B cell (primary cell): Measurements from ENCODE around the gene AZGP1. TPM values are rescaled to one million over a fixed set of nuclear protein-coding genes. Genes with fewer than 3 reads are reported as not detected.
"Not testable (repeated sequence)": the region's sequence is repeated elsewhere in the genome, so short reads cannot be mapped to it uniquely, and the experiment has no call there.

Experiments used
- ATAC-seq: fragments of 200-7000 bp; cut with Tn5 transposase; one replicate; pipeline ENCODE4 v1.10.0; 2021; ENCODE audit warnings: low read depth, mild to moderate bottlenecking, moderate number of reproducible peaks, moderate library complexity
- CTCF ChIA-PET: fragments of 350-600 bp; sonication (Branson Sonifier 250); formaldehyde crosslinking; loops from one replicate; lab custom pipeline; 2021; ENCODE audit warnings: antibody characterized with exemption, inconsistent platforms; lab: Charles Lee
- POLR2A ChIA-PET: fragments of 350-600 bp; sonication (Branson Sonifier 250); formaldehyde crosslinking; loops from one replicate; lab custom pipeline; 2021; ENCODE audit warnings: antibody characterized with exemption; lab: Charles Lee
- DNase-seq: peaks from one replicate; pipeline ENCODE4 v3.0.0; 2013
- H2AFZ ChIP-seq: 2 replicates; pipeline ENCODE4 v1.6.1; 2012; ENCODE audit warnings: mild to moderate bottlenecking, low read depth, low read length; ENCODE audit not compliant: insufficient read depth, poor library complexity, severe bottlenecking
- H3K27ac ChIP-seq, 2 donors: 1 replicate in 1 of 2; 2 replicates in 1 of 2; pipeline ENCODE4 v1.5.1; 2012 to 2013; ENCODE audit warnings: low read length in 2 of 2, mild to moderate bottlenecking in 2 of 2, moderate library complexity in 1 of 2
- H3K27me3 ChIP-seq, 4 experiments: fragments of 200-600 bp in 1 of 4; sonication (generic) in 1 of 4; replicated peaks in 1 of 4; 1 replicate in 2 of 4; 2 replicates in 2 of 4; pipeline versions ENCODE4 v1.6.1 to v1.7.0; 2013 to 2016; ENCODE audit warnings: low read length in 3 of 4, mild to moderate bottlenecking in 2 of 4, mixed read lengths in 1 of 4, moderate library complexity in 1 of 4; ENCODE audit not compliant: insufficient read depth in 4 of 4, control insufficient read depth in 3 of 4; ENCODE audit errors: control extremely low read depth in 1 of 4
- H3K36me3 ChIP-seq, 2 experiments: replicated peaks in 1 of 2; 1 replicate in 1 of 2; 2 replicates in 1 of 2; pipeline versions ENCODE4 v1.6.1 to v1.7.1; 2013; ENCODE audit warnings: low read length in 1 of 2; ENCODE audit not compliant: insufficient read depth in 2 of 2, control insufficient read depth in 1 of 2; ENCODE audit errors: control extremely low read depth in 1 of 2, extremely low read depth in 1 of 2
- H3K4me1 ChIP-seq, 2 donors: fragments of 200-600 bp in 1 of 2; sonication (generic) in 1 of 2; 1 replicate in 1 of 2; 2 replicates in 1 of 2; pipeline versions ENCODE4 v1.5.1 to v1.6.1; 2013 to 2017; ENCODE audit warnings: low read length in 2 of 2; ENCODE audit not compliant: control insufficient read depth in 2 of 2, insufficient read depth in 2 of 2
- H3K4me2 ChIP-seq: replicated peaks from 2 replicates; pipeline ENCODE3; 2012; ENCODE audit warnings: mild to moderate bottlenecking, low read depth, low read length; ENCODE audit not compliant: poor library complexity, severe bottlenecking
- H3K4me3 ChIP-seq, 5 experiments: fragments of 200-600 bp in 1 of 5; sonication (generic) in 1 of 5; 1 replicate in 3 of 5; 2 replicates in 2 of 5; pipeline versions ENCODE4 v1.5.1 to v1.7.0; 2011 to 2016; ENCODE audit warnings: low read length in 4 of 5, mild to moderate bottlenecking in 4 of 5, low read depth in 2 of 5, control low read depth in 1 of 5, moderate library complexity in 1 of 5; ENCODE audit not compliant: insufficient read depth in 1 of 5; ENCODE audit errors: control extremely low read depth in 1 of 5, extremely low read depth in 1 of 5
- H3K79me2 ChIP-seq: fragments of 200-600 bp; sonication (generic); one replicate; pipeline ENCODE4 v1.6.0; 2016; ENCODE audit warnings: low read length; ENCODE audit not compliant: control insufficient read depth, insufficient read depth
- H3K9ac ChIP-seq: fragments of 200-600 bp; sonication (generic); 2 replicates; pipeline ENCODE4 v1.6.1; 2017; ENCODE audit warnings: mild to moderate bottlenecking, low read length, moderate library complexity
- H3K9me3 ChIP-seq, 3 donors: one replicate each; pipeline versions ENCODE4 v1.6.1 to v1.7.1; 2013; ENCODE audit warnings: low read length in 2 of 3; ENCODE audit not compliant: control insufficient read depth in 2 of 3, insufficient read depth in 1 of 3; ENCODE audit errors: control extremely low read depth in 1 of 3
- H4K20me1 ChIP-seq: 2 replicates; pipeline ENCODE4 v1.6.0; 2012; ENCODE audit warnings: mild to moderate bottlenecking, low read length; ENCODE audit not compliant: insufficient read depth, control insufficient read depth, poor library complexity, severe bottlenecking
- H3K27ac Mint-ChIP-seq: one replicate; pipeline ENCODE4 v1.8.0; 2021; ENCODE audit warnings: mixed read lengths
- H3K27me3 Mint-ChIP-seq: one replicate; pipeline ENCODE4 v1.8.0; 2021; ENCODE audit warnings: mixed read lengths
- H3K4me1 Mint-ChIP-seq: one replicate; pipeline ENCODE4 v1.8.0; 2021; ENCODE audit warnings: mixed read lengths
- H3K4me3 Mint-ChIP-seq: one replicate; pipeline ENCODE4 v1.8.0; 2021; ENCODE audit warnings: mixed read lengths
- H3K9me3 Mint-ChIP-seq: one replicate; pipeline ENCODE4 v1.8.0; 2022; ENCODE audit warnings: mixed read lengths; ENCODE audit not compliant: insufficient read depth
- EZH2 ChIP-seq: IDR thresholded peaks from 2 replicates; pipeline ENCODE4 v1.6.1; 2012; ENCODE audit warnings: borderline replicate concordance, low read depth, mild to moderate bottlenecking, moderate library complexity, low read length; ENCODE audit not compliant: insufficient read depth, poor library complexity, severe bottlenecking
- WGBS: methylation state at CpG from one replicate; pipeline ENCODE4 v1.1.5; 2013; ENCODE audit warnings: missing lambda C conversion rate; ENCODE audit not compliant: insufficient coverage; 5-methylcytosine and 5-hydroxymethylcytosine counted together
- intact Hi-C: fragments of 100-400 bp; cut with micrococcal nuclease; formaldehyde crosslinking; loops from one replicate; pipeline ENCODE4 v1.10.0; 2022
- polyA plus RNA-seq: library from polyadenylated mRNA; depleted of rRNA; stranded (reverse); fragments of >200 nt; gene quantifications from 2 replicates; pipeline ENCODE4 v1.2.3, GENCODE V29; 2012
- total RNA-seq, 2 donors: library from RNA; stranded (reverse); fragments of 120-200 nt in 1 of 2; gene quantifications; 1 replicate in 1 of 2; 2 replicates in 1 of 2; pipeline versions ENCODE4 v1.2.3 to v1.2.4, GENCODE V29; 2013 to 2022
- TF ChIP-seq, protein P1 (sequence below): fragments of 200-600 bp; IDR thresholded peaks from one replicate; pipeline ENCODE4 v1.8.0; 2022; ENCODE audit warnings: antibody characterized with exemption, mild to moderate bottlenecking

Gene AZGP1
- total and polyA plus RNA-seq, 2 donors (not counting 1 experiment from before 2014, with no cell fraction given) = not detected

DNA sequence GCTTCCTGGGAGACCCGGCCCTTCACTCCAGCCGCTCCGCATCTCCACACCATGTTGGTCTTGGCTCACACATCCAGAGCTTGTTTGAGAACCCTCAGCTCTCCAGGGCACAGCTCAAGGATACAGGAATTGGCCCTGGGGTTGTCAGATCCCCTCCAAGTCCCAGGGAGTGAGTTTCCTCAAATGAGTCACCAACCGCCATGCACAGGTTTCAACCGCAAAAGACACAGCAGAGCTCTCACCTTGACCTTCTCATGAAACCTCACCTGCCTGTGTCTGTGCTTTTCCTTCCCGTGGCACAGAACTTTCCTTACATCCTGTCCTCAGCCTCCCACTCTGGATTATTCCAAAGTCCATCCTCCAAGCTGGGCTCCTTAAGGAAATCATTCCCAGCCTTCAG is 20.6 kb downstream of the AZGP1 start:
- H3K9ac ChIP-seq = no peak overlapping the region
- no peaks in the 10 kb centered on the region for H3K4me1 ChIP-seq
- no peak for TF ChIP-seq EZH2
- TF ChIP-seq, protein P1, sequence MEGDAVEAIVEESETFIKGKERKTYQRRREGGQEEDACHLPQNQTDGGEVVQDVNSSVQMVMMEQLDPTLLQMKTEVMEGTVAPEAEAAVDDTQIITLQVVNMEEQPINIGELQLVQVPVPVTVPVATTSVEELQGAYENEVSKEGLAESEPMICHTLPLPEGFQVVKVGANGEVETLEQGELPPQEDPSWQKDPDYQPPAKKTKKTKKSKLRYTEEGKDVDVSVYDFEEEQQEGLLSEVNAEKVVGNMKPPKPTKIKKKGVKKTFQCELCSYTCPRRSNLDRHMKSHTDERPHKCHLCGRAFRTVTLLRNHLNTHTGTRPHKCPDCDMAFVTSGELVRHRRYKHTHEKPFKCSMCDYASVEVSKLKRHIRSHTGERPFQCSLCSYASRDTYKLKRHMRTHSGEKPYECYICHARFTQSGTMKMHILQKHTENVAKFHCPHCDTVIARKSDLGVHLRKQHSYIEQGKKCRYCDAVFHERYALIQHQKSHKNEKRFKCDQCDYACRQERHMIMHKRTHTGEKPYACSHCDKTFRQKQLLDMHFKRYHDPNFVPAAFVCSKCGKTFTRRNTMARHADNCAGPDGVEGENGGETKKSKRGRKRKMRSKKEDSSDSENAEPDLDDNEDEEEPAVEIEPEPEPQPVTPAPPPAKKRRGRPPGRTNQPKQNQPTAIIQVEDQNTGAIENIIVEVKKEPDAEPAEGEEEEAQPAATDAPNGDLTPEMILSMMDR = no peak
- H3K9me3 Mint-ChIP-seq = peaks cover 5% of the 10 kb centered on the region
- H3K4me1 Mint-ChIP-seq = no peaks in the 10 kb centered on the region
- ChIA-PET POLR2A (no interaction called here), CTCF (no interaction called here)
- H3K79me2 ChIP-seq = no peaks in the 10 kb centered on the region
- H3K27me3 Mint-ChIP-seq = peaks cover 51% of the 10 kb centered on the region
- no peak overlapping the region for H3K27ac ChIP-seq
- H3K9me3 ChIP-seq = peaks cover 0 to 13% (median 9%) of the 10 kb centered on the region in 3 donors
- intact Hi-C loops = no loop called here
- peaks cover 0 to 8% (median 2%) of the 10 kb centered on the region in 4 experiments for H3K27me3 ChIP-seq
- no peak overlapping the region for H3K4me3 Mint-ChIP-seq
- H3K27ac Mint-ChIP-seq = no peak overlapping the region
- DNase-seq (no peak), ATAC-seq (no peak)
- no peaks in the 10 kb centered on the region for H4K20me1 ChIP-seq
- no peaks in the 10 kb centered on the region for H3K36me3 ChIP-seq
- no peak overlapping the region for H2AFZ ChIP-seq
- H3K4me3 ChIP-seq = no peak overlapping the region
- H3K4me2 ChIP-seq = no peak overlapping the region
- WGBS = 80% methylated on average over 6 of the region's 6 CpGs

DNA sequence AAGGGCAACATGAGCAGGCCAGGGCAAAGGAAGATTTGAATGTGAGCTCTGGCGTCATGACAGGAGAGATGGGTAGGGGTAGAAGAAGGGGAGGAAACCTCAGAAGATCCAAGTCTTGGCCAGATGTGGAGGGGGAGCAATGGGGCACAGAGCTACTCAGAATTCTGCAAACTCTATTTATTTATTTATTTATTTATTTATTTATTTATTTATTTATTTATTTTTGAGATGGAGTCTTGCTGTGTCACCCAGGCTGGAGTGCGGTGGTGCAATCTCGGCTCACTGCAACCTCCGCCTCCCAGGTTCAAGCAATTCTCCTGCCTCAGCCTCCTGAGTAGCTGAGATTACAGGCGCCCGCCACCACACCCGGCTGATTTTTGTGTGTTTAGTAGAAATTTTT is 21.2 kb downstream of the AZGP1 start:
- POLR2A ChIA-PET = not testable (repeated sequence)

More for the DNA sequence above, 21.2 kb downstream of the AZGP1 start:
- WGBS = 95% methylated on average over 3 of the region's 7 CpGs
- H3K4me3 Mint-ChIP-seq, DNase-seq, H3K36me3 ChIP-seq, H3K4me1 ChIP-seq, H3K4me3 ChIP-seq, H4K20me1 ChIP-seq, H3K9me3 Mint-ChIP-seq, H3K27ac Mint-ChIP-seq, H3K27ac ChIP-seq, H2AFZ ChIP-seq, H3K4me2 ChIP-seq, intact Hi-C loops, H3K4me1 Mint-ChIP-seq, H3K27me3 ChIP-seq, ATAC-seq, H3K9ac ChIP-seq, H3K79me2 ChIP-seq: not testable (repeated sequence)
- CTCF ChIA-PET = interaction anchor here (1.2 kb wide), 1 partner anchor 11 kb away, joined by 5 read pairs; no protein-coding TSS in a partner anchor
- H3K9me3 ChIP-seq = peaks cover 0 to 15% (median 9%) of the 10 kb centered on the region in 3 donors
- H3K27me3 Mint-ChIP-seq = peaks cover 48% of the 10 kb centered on the region
